ENCODE results near the gene GGCT.
"Not testable (repeated sequence)": the region's sequence is repeated elsewhere in the genome, so short reads cannot be mapped to it uniquely, and the experiment has no call there.

GGCT gene

GRCh38 chr7:30515761-30516160 lies 11.1 kb upstream of the GGCT start:
- no peak overlapping the region for H3K27ac ChIP-seq (ENCODE audit: low read depth, low read length)
- no peaks in the 10 kb centered on the region for H3K27me3 ChIP-seq (ENCODE audit: insufficient read depth, low read length)
- H3K36me3 ChIP-seq (ENCODE audit: insufficient read depth, low read length): no peaks in the 10 kb centered on the region
- H3K9me3 ChIP-seq (ENCODE audit: insufficient read depth, low read depth, low read length): no peaks in the 10 kb centered on the region
- no peak overlapping the region for H3K4me3 ChIP-seq (ENCODE audit: low read length)
- no peak overlapping the region for H3K9ac ChIP-seq (ENCODE audit: low read depth, low read length)
- 96% methylated on average over 2 of the region's 2 CpGs for WGBS
- no peaks in the 10 kb centered on the region; the same call in 1 of the 2 replicates for H3K4me1 ChIP-seq (ENCODE audit: insufficient read depth, low read length)

GRCh38 chr7:30514776-30515175 lies 10.1 kb upstream of the GGCT start:
- no peak overlapping the region for H3K27ac ChIP-seq (ENCODE audit: low read depth, low read length)
- H3K4me3 ChIP-seq (ENCODE audit: low read length): no peak overlapping the region
- no peak overlapping the region for H3K9ac ChIP-seq (ENCODE audit: low read depth, low read length)
- no peaks in the 10 kb centered on the region for H3K27me3 ChIP-seq (ENCODE audit: insufficient read depth, low read length)
- H3K36me3 ChIP-seq (ENCODE audit: insufficient read depth, low read length): no peaks in the 10 kb centered on the region
- 89% methylated on average over 1 of the region's 1 CpG for WGBS
- no peaks in the 10 kb centered on the region for H3K9me3 ChIP-seq (ENCODE audit: insufficient read depth, low read depth, low read length)
- H3K4me1 ChIP-seq (ENCODE audit: insufficient read depth, low read length): no peaks in the 10 kb centered on the region; the same call in 1 of the 2 replicates

- Histone ChIP-seq H3K9ac (ENCODE audit: low read depth, low read length) (no peak overlapping the region), H3K27ac (ENCODE audit: low read depth, low read length) (no peak overlapping the region), H3K9me3 (ENCODE audit: insufficient read depth, low read depth, low read length) (no peaks in the 10 kb centered on the region), H3K4me1 (ENCODE audit: insufficient read depth, low read length) (no peaks in the 10 kb centered on the region; the same call in 1 of the 2 replicates), H3K27me3 (ENCODE audit: insufficient read depth, low read length) (no peaks in the 10 kb centered on the region), H3K4me3 (ENCODE audit: low read length) (no peak overlapping the region), H3K36me3 (ENCODE audit: insufficient read depth, low read length) (no peaks in the 10 kb centered on the region)
- 90% methylated on average over 2 of the region's 3 CpGs for WGBS
Measured at GRCh38 chr7:30514177-30514576, 9.5 kb upstream of the GGCT start.

GRCh38 chr7:30513762-30514161 lies 9.1 kb upstream of the GGCT start:
- WGBS: 87% methylated on average over 2 of the region's 2 CpGs

GRCh38 chr7:30511973-30512662 lies 7.5 kb upstream of the GGCT start:
- no peak overlapping the region for H3K27ac ChIP-seq (ENCODE audit: low read depth, low read length)
- 59% methylated on average over 1 of the region's 1 CpG for WGBS
- no peaks in the 10 kb centered on the region for H3K9me3 ChIP-seq (ENCODE audit: insufficient read depth, low read depth, low read length)
- H3K9ac ChIP-seq (ENCODE audit: low read depth, low read length): no peak overlapping the region
- no peaks in the 10 kb centered on the region for H3K36me3 ChIP-seq (ENCODE audit: insufficient read depth, low read length)
- H3K4me1 ChIP-seq (ENCODE audit: insufficient read depth, low read length): no peaks in the 10 kb centered on the region; the same call in 1 of the 2 replicates
- no peak overlapping the region for H3K4me3 ChIP-seq (ENCODE audit: low read length)
- H3K27me3 ChIP-seq (ENCODE audit: insufficient read depth, low read length): no peaks in the 10 kb centered on the region

More at GRCh38 chr7:30513762-30514161, 9.1 kb upstream of the GGCT start:
- Histone ChIP-seq H3K4me3 (ENCODE audit: low read length) (no peak overlapping the region), H3K9me3 (ENCODE audit: insufficient read depth, low read depth, low read length) (no peaks in the 10 kb centered on the region), H3K4me1 (ENCODE audit: insufficient read depth, low read length) (no peaks in the 10 kb centered on the region; the same call in 1 of the 2 replicates), H3K36me3 (ENCODE audit: insufficient read depth, low read length) (no peaks in the 10 kb centered on the region), H3K27me3 (ENCODE audit: insufficient read depth, low read length) (no peaks in the 10 kb centered on the region), H3K27ac (ENCODE audit: low read depth, low read length) (no peak overlapping the region), H3K9ac (ENCODE audit: low read depth, low read length) (no peak overlapping the region)

GRCh38 chr7:30511494-30511893 lies 6.9 kb upstream of the GGCT start:
- no peaks in the 10 kb centered on the region; the same call in 1 of the 2 replicates for H3K4me1 ChIP-seq (ENCODE audit: insufficient read depth, low read length)
- WGBS: 75% methylated on average over 1 of the region's 2 CpGs
- H3K36me3 ChIP-seq (ENCODE audit: insufficient read depth, low read length): no peaks in the 10 kb centered on the region
- H3K27ac ChIP-seq (ENCODE audit: low read depth, low read length): no peak overlapping the region
- no peak overlapping the region for H3K9ac ChIP-seq (ENCODE audit: low read depth, low read length)
- H3K27me3 ChIP-seq (ENCODE audit: insufficient read depth, low read length): no peaks in the 10 kb centered on the region
- H3K4me3 ChIP-seq (ENCODE audit: low read length): no peak overlapping the region
- H3K9me3 ChIP-seq (ENCODE audit: insufficient read depth, low read depth, low read length): no peaks in the 10 kb centered on the region

GRCh38 chr7:30510124-30511075 lies 5.8 kb upstream of the GGCT start:
- Histone ChIP-seq H3K4me3 (ENCODE audit: low read length) (no peak overlapping the region), H3K36me3 (ENCODE audit: insufficient read depth, low read length) (no peaks in the 10 kb centered on the region), H3K27ac (ENCODE audit: low read depth, low read length) (no peak overlapping the region), H3K27me3 (ENCODE audit: insufficient read depth, low read length) (no peaks in the 10 kb centered on the region), H3K9me3 (ENCODE audit: insufficient read depth, low read depth, low read length) (no peaks in the 10 kb centered on the region), H3K4me1 (ENCODE audit: insufficient read depth, low read length) (no peaks in the 10 kb centered on the region; the same call in 1 of the 2 replicates), H3K9ac (ENCODE audit: low read depth, low read length) (no peak overlapping the region)
- 83% methylated on average over 4 of the region's 4 CpGs for WGBS

- 89% methylated on average over 8 of the region's 9 CpGs for WGBS
- H3K9ac ChIP-seq (ENCODE audit: low read depth, low read length); H3K4me3 ChIP-seq (ENCODE audit: low read length); H3K27ac ChIP-seq (ENCODE audit: low read depth, low read length); H3K9me3 ChIP-seq (ENCODE audit: insufficient read depth, low read depth, low read length); H3K27me3 ChIP-seq (ENCODE audit: insufficient read depth, low read length); H3K36me3 ChIP-seq (ENCODE audit: insufficient read depth, low read length); H3K4me1 ChIP-seq (ENCODE audit: insufficient read depth, low read length): not testable (repeated sequence)
Measured at GRCh38 chr7:30509171-30509857, 4.7 kb upstream of the GGCT start.

- H3K27me3 ChIP-seq (ENCODE audit: insufficient read depth, low read length); H3K4me3 ChIP-seq (ENCODE audit: low read length); H3K4me1 ChIP-seq (ENCODE audit: insufficient read depth, low read length); H3K9ac ChIP-seq (ENCODE audit: low read depth, low read length); H3K9me3 ChIP-seq (ENCODE audit: insufficient read depth, low read depth, low read length); H3K27ac ChIP-seq (ENCODE audit: low read depth, low read length): not testable (repeated sequence)
- 94% methylated on average over 9 of the region's 9 CpGs for WGBS
- peaks cover 10% of the 10 kb centered on the region; the same call in 1 of the 2 replicates for H3K36me3 ChIP-seq (ENCODE audit: insufficient read depth, low read length)
Measured at GRCh38 chr7:30507346-30507900, 2.8 kb upstream of the GGCT start.

- 78% methylated on average over 19 of the region's 19 CpGs for WGBS
- Histone ChIP-seq H3K4me1 (ENCODE audit: insufficient read depth, low read length) (0 out of 2 replicates have a peak, but pooled peaks cover 8% of the 10 kb centered on the region), H3K36me3 (ENCODE audit: insufficient read depth, low read length) (peaks cover 21% of the 10 kb centered on the region), H3K27ac (ENCODE audit: low read depth, low read length) (no peak overlapping the region), H3K9ac (ENCODE audit: low read depth, low read length) (peak overlapping the region; percentile 25; the same call in 1 of the 2 replicates), H3K9me3 (ENCODE audit: insufficient read depth, low read depth, low read length) (no peaks in the 10 kb centered on the region), H3K4me3 (ENCODE audit: low read length) (peak overlapping the region; percentile 79), H3K27me3 (ENCODE audit: insufficient read depth, low read length) (no peaks in the 10 kb centered on the region)
Measured at GRCh38 chr7:30505174-30505697, 607 bp upstream of the GGCT start.

Measured in HUES64 (cell line).